GM21528 (cell line): ENCODE measurements around the gene SAP30.

Experiments used
- ATAC-seq: cut with Tn5 transposase; IDR thresholded peaks from one replicate; pipeline ENCODE4 v1.9.1; 2021; ENCODE audit warnings: mild to moderate bottlenecking, moderate library complexity; ENCODE audit not compliant: unreplicated experiment, low FRiP score

The SAP30 gene, protein sequence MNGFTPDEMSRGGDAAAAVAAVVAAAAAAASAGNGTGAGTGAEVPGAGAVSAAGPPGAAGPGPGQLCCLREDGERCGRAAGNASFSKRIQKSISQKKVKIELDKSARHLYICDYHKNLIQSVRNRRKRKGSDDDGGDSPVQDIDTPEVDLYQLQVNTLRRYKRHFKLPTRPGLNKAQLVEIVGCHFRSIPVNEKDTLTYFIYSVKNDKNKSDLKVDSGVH

GRCh38 chr4:173370477-173371291 lies at the start of gene SAP30:
Gene SAP30, plus strand, starts transcription at chr4:173370954. Its CDS starts 229 bp downstream, at chr4:173371183.
- ATAC-seq: peak; percentile 79

- no peak for ATAC-seq
These were observed 45.6 kb upstream of the SAP30 start for GRCh38 chr4:173325007-173325736.

- ATAC-seq: no peak
These were observed 42.4 kb upstream of the SAP30 start for GRCh38 chr4:173328236-173328901.

GRCh38 chr4:173330590-173330989 lies 40.2 kb upstream of the SAP30 start:
- ATAC-seq: no peak

DNA sequence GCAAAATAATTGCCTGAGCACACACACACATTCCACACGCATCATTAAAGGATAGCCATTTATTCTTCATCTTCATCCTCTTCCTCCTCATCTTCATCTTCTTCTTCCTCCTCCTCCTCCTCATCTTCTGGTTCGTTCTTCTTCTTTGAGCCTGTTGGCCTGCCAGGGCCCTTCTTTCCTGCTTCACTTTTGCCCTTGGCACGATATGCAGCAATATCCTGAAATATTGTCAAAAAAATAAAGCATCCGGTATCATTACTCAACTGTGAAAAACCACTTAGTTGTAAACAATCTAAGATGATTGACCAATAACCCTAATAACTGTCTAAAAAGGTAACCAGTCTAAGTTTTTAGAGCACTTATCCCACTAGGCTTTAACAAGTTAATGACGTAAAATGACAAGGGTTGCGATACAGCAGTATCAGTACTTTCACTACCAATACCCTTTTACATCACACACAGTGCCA lies 38.7 kb upstream of the SAP30 start:
- no peak for ATAC-seq

DNA sequence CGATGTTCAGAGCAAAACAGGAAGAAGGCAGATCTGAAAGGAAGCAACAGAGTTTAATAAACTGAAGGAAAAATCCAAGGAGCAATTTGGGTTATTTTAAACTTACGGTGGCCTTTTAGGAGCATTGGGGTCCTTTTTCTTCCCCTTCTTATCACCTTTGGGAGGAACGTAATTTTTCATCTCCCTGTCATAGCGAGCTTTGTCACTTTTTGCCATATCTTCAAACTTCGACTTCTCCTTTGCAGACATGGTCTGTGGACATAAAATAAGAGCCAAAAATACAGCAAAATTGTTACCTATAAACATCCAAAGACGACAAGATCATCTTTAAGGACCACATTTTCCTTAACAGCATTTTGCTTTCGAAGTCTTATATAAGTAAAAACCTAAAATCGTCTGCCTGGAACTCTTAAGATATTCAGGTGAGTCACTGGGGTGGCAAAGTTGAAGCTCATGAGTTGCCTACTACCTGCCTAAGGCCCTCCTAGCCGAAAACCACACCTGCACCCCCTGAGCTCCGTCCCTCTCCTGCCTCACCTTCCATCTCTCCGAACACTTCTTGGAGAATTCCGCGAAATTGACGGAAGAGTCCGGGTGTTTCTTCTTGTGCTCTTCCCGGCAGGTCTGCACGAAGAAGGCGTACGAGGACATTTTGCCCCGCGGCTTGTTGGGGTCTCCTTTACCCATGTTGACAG lies 37.6 kb upstream of the SAP30 start:
- ATAC-seq: no peak

GRCh38 chr4:173333658-173334084 lies 37.1 kb upstream of the SAP30 start:
- ATAC-seq: peak; percentile 1

- ATAC-seq: peak; percentile 92
These were observed 36.5 kb upstream of the SAP30 start, which contains the start of gene HMGB2 for GRCh38 chr4:173334085-173334890. Gene HMGB2, minus strand, starts transcription at chr4:173334358. Its CDS starts 709 bp downstream, at chr4:173333649.

- peak; percentile 46 for ATAC-seq
These were observed 35.6 kb upstream of the SAP30 start for GRCh38 chr4:173334891-173335752.

DNA sequence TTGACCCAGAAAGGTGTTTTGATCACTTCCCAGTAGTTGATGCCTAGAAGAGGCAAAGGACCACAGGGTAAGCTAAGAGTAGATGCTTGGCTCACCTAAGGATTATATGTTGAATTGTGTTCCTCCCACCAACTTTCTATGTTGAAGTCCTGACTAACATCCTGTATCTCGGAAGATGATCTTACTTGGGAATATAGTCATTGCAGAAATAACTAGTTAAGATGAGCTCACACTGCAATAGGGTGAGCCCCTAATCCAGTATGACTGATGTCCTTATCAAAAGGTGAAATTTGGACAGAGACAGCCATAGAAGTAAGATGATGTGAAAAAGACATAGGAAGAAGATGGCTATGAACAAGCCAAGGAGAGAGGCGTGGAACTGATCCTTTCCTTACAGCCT lies 33.3 kb upstream of the SAP30 start:
- no peak for ATAC-seq

DNA sequence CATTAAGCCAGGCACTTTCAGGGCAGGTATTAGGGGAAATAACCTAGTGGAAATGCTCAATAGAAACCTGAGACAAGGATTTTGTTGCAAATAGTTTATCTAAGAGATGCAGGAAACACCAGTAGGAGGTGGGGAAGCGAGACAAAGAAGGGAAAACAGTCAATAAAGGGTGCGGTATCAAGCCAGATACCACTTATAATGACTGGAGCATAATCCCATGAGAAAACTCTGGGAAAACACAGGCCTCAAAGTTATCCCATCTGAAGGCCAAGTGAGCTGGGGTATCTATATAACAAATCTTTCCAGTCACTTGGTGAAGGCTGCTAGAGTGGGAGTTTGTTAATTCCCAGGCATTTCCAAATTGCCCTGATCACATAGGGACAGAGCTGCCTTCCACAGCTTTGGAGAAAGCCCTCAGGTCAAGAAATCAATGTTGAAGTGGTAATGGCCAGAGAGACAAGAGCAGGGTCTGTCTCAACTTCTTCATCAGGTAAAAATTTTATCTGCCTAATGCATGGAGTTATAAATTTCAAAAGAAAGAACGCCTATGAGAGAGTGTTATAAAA lies 26.8 kb upstream of the SAP30 start:
- no peak for ATAC-seq

GRCh38 chr4:173345648-173346047 lies 25.1 kb upstream of the SAP30 start:
- ATAC-seq: peak; percentile 47

- ATAC-seq: no peak
These were observed 24.7 kb upstream of the SAP30 start for GRCh38 chr4:173346074-173346473.

DNA sequence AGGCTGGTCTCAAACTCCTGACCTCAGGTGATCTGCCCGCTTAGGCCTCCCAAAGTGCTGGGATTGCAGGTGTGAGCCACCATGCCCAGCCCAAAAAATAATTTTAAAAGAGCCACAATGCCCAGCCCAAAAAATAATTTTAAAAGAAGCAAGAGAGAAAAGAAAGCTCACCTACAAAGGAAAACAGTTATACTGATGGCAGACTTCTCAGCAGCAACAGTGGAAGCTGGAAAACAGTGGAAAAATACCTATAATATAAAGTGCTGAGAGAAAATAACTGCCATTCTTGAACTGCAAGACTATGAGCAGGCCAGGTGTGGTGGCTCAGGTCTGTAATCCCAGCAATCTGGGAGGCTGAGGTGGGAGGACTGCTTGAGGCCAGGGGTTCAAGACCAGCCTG lies 23.3 kb upstream of the SAP30 start:
- ATAC-seq: no peak

DNA sequence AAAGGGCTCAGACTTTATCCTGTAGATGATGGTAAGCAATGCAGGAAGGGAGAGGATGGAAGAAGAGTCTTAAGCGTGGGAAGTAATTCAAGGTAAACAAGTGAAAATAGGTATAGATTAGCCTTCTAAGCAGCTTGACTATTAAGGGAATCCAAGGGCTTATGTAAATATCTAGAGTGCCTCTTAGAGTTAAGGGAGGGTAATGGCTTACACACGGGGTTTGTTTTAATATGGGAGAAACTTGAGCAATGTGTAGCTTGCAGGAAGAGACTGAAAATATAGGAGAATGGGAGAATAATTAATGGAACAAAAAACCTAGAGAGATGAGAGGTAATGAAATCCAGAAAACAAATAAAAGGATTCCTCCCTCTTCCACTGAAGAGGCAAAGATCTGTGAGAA lies 12.8 kb upstream of the SAP30 start:
- no peak for ATAC-seq

- no peak for ATAC-seq
These were observed 10.1 kb upstream of the SAP30 start for GRCh38 chr4:173360587-173361221.

- no peak for ATAC-seq
These were observed 8.1 kb upstream of the SAP30 start for GRCh38 chr4:173362666-173363065.
